GM18499 (cell line): ENCODE results near the gene AMZ1.

Experiments
- ATAC-seq: cut with Tn5 transposase; IDR thresholded peaks from one replicate; pipeline ENCODE4 v1.9.1; 2021; ENCODE audit warnings: moderate number of reproducible peaks; ENCODE audit not compliant: insufficient read depth, unreplicated experiment

AMZ1 gene

GRCh38 chr7:2650451-2650850 is 37.6 kb upstream of the AMZ1 start:
- no peak for ATAC-seq

GRCh38 chr7:2651336-2651735 is 36.7 kb upstream of the AMZ1 start:
- ATAC-seq = no peak

GRCh38 chr7:2651847-2652735 is 35.9 kb upstream of the AMZ1 start:
- ATAC-seq = no peak

- no peak for ATAC-seq
These were observed 35.3 kb upstream of the AMZ1 start for GRCh38 chr7:2652736-2653060.

GRCh38 chr7:2654059-2654458 is 33.9 kb upstream of the AMZ1 start:
- ATAC-seq = no peak

- no peak for ATAC-seq
These were observed 32.0 kb upstream of the AMZ1 start for GRCh38 chr7:2655870-2656614.

- no peak for ATAC-seq
These were observed 30.8 kb upstream of the AMZ1 start for GRCh38 chr7:2657208-2657607.

- ATAC-seq = no peak
These were observed 29.9 kb upstream of the AMZ1 start for GRCh38 chr7:2657920-2658671.

- ATAC-seq = no peak
These were observed 29.1 kb upstream of the AMZ1 start for GRCh38 chr7:2658941-2659340.

GRCh38 chr7:2659556-2660358 is 28.2 kb upstream of the AMZ1 start:
- no peak for ATAC-seq

- no peak for ATAC-seq
These were observed 27.5 kb upstream of the AMZ1 start for GRCh38 chr7:2660359-2661095.

- no peak for ATAC-seq
These were observed 26.9 kb upstream of the AMZ1 start for GRCh38 chr7:2661096-2661449.

- no peak for ATAC-seq
These were observed 26.3 kb upstream of the AMZ1 start for GRCh38 chr7:2661602-2662272.

GRCh38 chr7:2662273-2663120 is 25.5 kb upstream of the AMZ1 start:
- ATAC-seq = no peak

- no peak for ATAC-seq
These were observed 24.7 kb upstream of the AMZ1 start for GRCh38 chr7:2663121-2663886.

- ATAC-seq = no peak
These were observed 24.0 kb upstream of the AMZ1 start for GRCh38 chr7:2663960-2664359.

- ATAC-seq = no peak
These were observed 22.6 kb upstream of the AMZ1 start for GRCh38 chr7:2665359-2665791.
